Activated naive CD4-positive, alpha-beta T cell treated with anti-CD3 and anti-CD28 coated beads for 36 hours (primary cell): ENCODE results near the gene OR1L6. TPM values are rescaled to one million over a fixed set of nuclear protein-coding genes. Genes with fewer than 3 reads are reported as not detected.

Experiments used
- CTCF ChIA-PET: fragments of 350-600 bp; sonication (Branson Sonifier 250); formaldehyde crosslinking; loops from one replicate; lab custom pipeline; 2021; ENCODE audit warnings: antibody characterized with exemption; lab: Charles Lee
- DNase-seq: peaks from one replicate; pipeline ENCODE4 v3.0.0-alpha.2; 2020
- H3K27ac Mint-ChIP-seq: one replicate; pipeline ENCODE4 v1.8.0; 2021; ENCODE audit warnings: mild to moderate bottlenecking, mixed read lengths
- H3K27me3 Mint-ChIP-seq: one replicate; pipeline ENCODE4 v1.8.0; 2021; ENCODE audit warnings: low read depth, mixed read lengths
- H3K36me3 Mint-ChIP-seq: one replicate; pipeline ENCODE4 v1.8.0; 2021; ENCODE audit warnings: low read depth, mixed read lengths
- H3K4me1 Mint-ChIP-seq: one replicate; pipeline ENCODE4 v1.8.0; 2021; ENCODE audit warnings: low read depth, mixed read lengths
- H3K4me3 Mint-ChIP-seq: one replicate; pipeline ENCODE4 v1.8.0; 2021; ENCODE audit warnings: mild to moderate bottlenecking, moderate library complexity, mixed read lengths
- H3K9me3 Mint-ChIP-seq: one replicate; pipeline ENCODE4 v1.8.0; 2021; ENCODE audit warnings: mixed read lengths
- intact Hi-C: fragments of 100-400 bp; cut with micrococcal nuclease; formaldehyde crosslinking; loops from one replicate; pipeline ENCODE4 v1.15.1; 2023
- total RNA-seq, 2 experiments: library from RNA; stranded (reverse); gene quantifications; one replicate each; pipeline ENCODE4 v1.2.3, GENCODE V29; 2021

The OR1L6 gene, protein sequence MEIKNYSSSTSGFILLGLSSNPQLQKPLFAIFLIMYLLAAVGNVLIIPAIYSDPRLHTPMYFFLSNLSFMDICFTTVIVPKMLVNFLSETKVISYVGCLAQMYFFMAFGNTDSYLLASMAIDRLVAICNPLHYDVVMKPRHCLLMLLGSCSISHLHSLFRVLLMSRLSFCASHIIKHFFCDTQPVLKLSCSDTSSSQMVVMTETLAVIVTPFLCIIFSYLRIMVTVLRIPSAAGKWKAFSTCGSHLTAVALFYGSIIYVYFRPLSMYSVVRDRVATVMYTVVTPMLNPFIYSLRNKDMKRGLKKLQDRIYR
- total RNA-seq, result not detected

DNA sequence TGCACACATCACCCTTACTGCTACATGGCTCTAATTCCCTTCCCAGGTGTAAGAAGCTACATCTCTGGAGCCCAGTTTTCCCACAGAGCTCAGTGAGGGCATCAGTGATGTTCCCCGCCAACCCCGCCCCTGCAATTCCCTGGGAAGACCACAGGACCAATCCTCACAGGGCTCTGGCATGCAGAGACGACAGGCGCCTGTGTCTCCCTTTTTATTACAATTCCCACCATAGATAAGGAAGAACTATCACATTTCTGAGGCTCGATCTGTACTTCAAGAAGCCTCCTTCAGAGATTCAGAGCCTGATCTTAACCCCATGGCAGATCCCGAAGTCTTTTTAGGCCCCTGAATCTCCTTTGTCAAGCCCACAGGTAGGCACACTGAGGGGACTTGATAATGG lies at the start of gene OR1L6:
OR1L6 (plus strand) TSS at position 301 of the 400 bp plus-strand sequence. CDS start 7,545 bp downstream, outside the sequence.
- CTCF ChIA-PET, result no interaction called here
- intact Hi-C loops, result no loop called here
- Mint-ChIP-seq H3K27ac (no peak within 1 kb of the TSS), H3K4me1 (no peaks in the 10 kb centered on the region), H3K9me3 (peaks cover 15% of the 10 kb centered on the region), H3K27me3 (no peaks in the 10 kb centered on the region), H3K36me3 (no peaks in the 10 kb centered on the region), H3K4me3 (no peak within 1 kb of the TSS)
- DNase-seq, result no peak

DNA sequence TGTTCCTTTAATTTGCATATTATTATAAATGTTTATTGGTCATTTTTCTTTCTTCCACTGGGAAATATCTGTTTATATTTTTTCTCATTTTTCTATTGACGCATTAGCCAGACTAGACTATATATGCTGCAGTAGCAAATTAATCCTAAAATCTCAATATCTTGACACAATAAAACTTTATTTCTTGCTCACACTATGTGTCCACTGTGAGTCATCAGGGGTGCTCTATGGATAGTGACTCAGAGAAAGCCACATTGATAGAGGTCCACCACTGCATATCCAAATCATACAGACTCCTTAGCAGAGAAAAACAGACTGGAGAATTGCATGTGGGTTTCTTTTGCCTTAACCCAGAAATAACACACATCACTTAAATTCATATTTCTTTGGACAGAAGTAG lies 46.4 kb upstream of the OR1L6 start:
- H3K27me3 Mint-ChIP-seq, result peaks cover 3% of the 10 kb centered on the region
- H3K9me3 Mint-ChIP-seq, result peaks cover 17% of the 10 kb centered on the region
- no peak overlapping the region for H3K4me3 Mint-ChIP-seq
- no peak for DNase-seq
- no peaks in the 10 kb centered on the region for H3K4me1 Mint-ChIP-seq
- no peaks in the 10 kb centered on the region for H3K36me3 Mint-ChIP-seq
- H3K27ac Mint-ChIP-seq, result no peak overlapping the region
- intact Hi-C loops, result no loop called here
- CTCF ChIA-PET, result no interaction called here

DNA sequence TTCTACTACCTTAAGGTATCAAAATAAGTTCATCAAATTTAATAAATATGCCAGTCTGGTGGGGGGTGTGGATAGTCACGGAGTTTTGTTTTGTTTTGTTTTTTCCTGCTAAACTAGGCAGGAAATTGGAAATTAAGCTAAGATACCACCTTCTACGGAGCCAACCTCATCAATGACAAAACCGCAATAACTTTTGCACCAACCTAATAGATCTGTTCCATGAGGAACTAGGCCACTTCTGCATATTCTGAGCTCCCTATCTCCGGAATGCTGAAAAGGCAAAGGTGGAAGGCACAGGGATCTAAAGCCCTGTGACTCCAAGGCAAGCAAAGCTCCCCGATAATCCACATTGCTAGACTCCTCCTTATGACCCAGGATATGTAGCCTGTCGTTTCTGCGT lies 24.1 kb upstream of the OR1L6 start:
- intact Hi-C loops, result no loop called here
- Mint-ChIP-seq H3K4me3 (no peak overlapping the region), H3K4me1 (no peaks in the 10 kb centered on the region), H3K27me3 (no peaks in the 10 kb centered on the region), H3K36me3 (peaks cover 4% of the 10 kb centered on the region), H3K27ac (no peak overlapping the region), H3K9me3 (peaks cover 38% of the 10 kb centered on the region)
- no peak for DNase-seq
- CTCF ChIA-PET, result no interaction called here

DNA sequence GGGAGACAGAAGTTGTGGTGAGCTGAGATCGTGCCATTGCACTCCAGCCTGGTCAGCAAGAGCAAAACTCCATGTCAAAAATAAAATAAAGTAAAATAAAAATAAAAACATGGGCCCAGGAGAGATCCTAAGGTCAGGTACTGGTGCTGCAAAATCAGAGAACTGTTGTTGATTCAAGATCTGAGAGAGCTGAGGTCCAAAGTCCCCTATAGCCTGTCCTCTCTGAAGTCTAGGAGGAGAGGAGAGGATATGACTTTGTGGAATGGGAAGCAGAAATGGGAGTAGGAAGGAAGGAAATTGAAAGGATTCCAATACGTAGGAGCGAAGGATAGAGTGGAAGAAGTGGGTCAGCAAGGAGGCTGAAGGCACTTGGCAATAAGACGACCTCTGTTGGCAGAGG lies 22.9 kb upstream of the OR1L6 start:
- Mint-ChIP-seq H3K4me3 (no peak overlapping the region), H3K27ac (no peak overlapping the region), H3K27me3 (no peaks in the 10 kb centered on the region), H3K4me1 (no peaks in the 10 kb centered on the region), H3K36me3 (peaks cover 4% of the 10 kb centered on the region), H3K9me3 (peaks cover 39% of the 10 kb centered on the region)
- CTCF ChIA-PET, result no interaction called here
- no peak for DNase-seq
- intact Hi-C loops, result no loop called here

DNA sequence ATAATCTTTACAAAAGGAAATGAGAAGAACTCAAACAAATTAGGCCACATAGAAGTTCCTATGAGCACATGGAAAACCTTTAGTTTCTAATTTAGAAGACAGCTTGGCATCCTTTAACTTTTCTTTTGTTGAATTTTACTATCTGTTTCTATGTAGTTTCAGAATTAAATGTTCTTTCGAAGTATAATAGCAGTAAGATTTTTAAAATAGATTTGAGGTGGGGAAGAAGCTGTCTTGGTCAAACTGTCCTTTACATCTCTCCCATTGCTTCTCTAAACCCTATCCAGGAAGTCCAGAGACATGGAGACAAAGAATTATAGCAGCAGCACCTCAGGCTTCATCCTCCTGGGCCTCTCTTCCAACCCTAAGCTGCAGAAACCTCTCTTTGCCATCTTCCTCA lies 18.4 kb upstream of the OR1L6 start, which contains the start of gene OR1L4:
OR1L4 (plus strand) TSS at position 301 of the 400 bp plus-strand sequence; CDS start at position 301, 0 bp downstream.
- CTCF ChIA-PET, result no interaction called here
- Mint-ChIP-seq H3K9me3 (peaks cover 46% of the 10 kb centered on the region), H3K27me3 (no peaks in the 10 kb centered on the region), H3K36me3 (peaks cover 7% of the 10 kb centered on the region), H3K27ac (no peak within 1 kb of the TSS), H3K4me3 (no peak within 1 kb of the TSS), H3K4me1 (no peaks in the 10 kb centered on the region)
- intact Hi-C loops, result no loop called here
- no peak for DNase-seq

DNA sequence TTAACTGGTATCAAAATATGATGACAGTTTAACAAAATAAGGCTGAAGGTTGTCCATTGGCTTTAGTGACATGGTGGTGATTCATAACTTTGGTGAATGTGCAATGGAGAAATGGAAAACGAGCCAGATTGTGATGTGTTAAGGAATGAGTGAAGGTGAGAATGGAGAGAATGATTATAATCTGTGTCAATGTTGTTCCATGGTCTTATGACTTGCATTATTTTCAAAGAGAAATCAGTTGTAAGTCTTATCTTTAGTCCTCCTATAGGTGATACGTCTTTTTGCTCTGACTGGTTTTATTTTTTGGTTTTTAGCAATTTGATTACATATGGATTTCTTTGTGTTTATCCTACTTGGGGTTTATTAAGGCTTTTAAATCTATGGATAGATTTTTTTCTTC lies 12.7 kb downstream of the OR1L6 start:
- CTCF ChIA-PET, result no interaction called here
- Mint-ChIP-seq H3K27ac (no peak overlapping the region), H3K4me3 (no peak overlapping the region), H3K9me3 (peaks cover 21% of the 10 kb centered on the region), H3K27me3 (peaks cover 9% of the 10 kb centered on the region), H3K36me3 (peaks cover 6% of the 10 kb centered on the region), H3K4me1 (no peaks in the 10 kb centered on the region)
- no peak for DNase-seq
- intact Hi-C loops, result no loop called here

DNA sequence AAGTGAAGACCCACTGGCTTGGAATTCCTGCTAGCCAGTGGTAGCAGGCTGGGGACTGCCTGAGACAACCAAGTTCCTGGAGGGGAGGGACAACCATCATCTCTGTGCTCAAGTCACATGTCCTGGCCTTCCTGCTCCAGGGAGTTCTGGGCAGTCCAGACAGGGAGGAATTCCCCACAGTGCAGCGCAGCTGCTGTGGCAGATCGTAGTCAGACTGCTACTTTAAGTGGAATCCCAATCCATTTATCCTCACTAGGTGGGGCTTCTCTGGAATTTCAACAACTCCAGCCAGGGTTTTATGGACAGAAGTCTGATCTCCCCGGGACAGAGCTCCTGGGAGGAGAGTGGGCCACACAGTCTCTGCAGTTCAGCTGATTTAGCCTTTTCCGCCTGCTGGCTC lies 25.7 kb downstream of the OR1L6 start:
- CTCF ChIA-PET, result no interaction called here
- intact Hi-C loops, result no loop called here
- Mint-ChIP-seq H3K27me3 (peaks cover 3% of the 10 kb centered on the region), H3K9me3 (peaks cover 35% of the 10 kb centered on the region), H3K4me3 (no peak overlapping the region), H3K4me1 (no peaks in the 10 kb centered on the region), H3K36me3 (peaks cover 9% of the 10 kb centered on the region), H3K27ac (no peak overlapping the region)
- DNase-seq, result no peak

DNA sequence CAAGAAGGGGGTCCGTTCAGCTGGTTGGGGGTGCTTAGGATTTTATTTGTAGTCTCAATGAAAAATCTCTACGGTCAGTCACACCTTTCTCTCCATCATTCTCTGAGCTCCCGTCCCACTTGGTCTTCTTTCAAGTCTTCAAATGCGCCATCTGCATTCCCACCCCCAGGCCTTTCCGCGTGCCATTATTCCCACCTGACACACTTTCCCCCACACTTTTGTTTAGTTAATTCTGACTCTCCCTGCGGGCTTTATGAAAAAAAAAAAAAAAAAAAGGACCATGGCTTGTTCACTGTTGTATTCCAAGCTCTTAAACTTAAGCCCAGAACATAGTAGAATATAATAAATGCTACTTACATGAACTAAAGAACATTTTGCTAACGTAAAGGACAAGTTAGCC lies 34.9 kb downstream of the OR1L6 start:
- peaks cover 3% of the 10 kb centered on the region for H3K27me3 Mint-ChIP-seq
- H3K9me3 Mint-ChIP-seq, result peaks cover 9% of the 10 kb centered on the region
- no peak for DNase-seq
- CTCF ChIA-PET, result interaction anchor here (0.7 kb wide), 1 partner anchor 609 kb away, joined by 5 read pairs; no protein-coding TSS in a partner anchor
- no peaks in the 10 kb centered on the region for H3K36me3 Mint-ChIP-seq
- H3K4me1 Mint-ChIP-seq, result no peaks in the 10 kb centered on the region
- H3K27ac Mint-ChIP-seq, result no peak overlapping the region
- intact Hi-C loops, result no loop called here
- no peak overlapping the region for H3K4me3 Mint-ChIP-seq

DNA sequence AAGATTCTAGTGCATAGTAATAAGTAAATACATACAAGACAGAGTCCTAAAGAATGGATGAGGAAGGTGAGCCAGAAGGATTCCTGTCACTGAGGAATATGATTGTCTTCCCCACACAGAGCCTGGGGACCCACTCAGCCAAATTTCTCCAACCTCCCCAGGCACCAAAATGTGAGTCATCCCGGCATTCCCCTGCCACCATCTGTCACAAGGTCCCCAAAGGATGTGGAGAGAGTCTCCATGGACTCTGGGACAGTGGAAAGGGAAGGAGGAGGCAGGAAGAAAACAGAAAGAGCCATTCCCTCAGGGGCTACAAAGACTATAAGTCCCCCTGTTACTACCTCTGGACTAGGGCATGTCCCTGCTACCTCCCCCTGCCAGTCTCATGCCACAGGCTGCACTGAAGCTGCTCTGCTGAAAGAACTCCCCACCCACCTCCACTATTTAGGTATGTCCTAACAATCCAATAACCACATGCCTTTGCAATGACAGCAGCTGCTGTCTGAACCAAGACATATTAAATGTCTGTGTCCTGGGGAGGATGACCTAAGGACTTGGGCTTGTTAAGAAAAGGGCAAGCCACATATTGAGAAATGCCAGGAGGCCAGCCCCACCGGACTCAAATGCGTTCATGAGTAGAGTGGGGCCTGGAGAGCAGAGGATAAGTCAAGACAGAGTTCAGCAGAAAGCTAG lies 36.0 kb downstream of the OR1L6 start:
- Mint-ChIP-seq H3K4me3 (no peak overlapping the region), H3K27me3 (no peaks in the 10 kb centered on the region), H3K27ac (no peak overlapping the region), H3K4me1 (no peaks in the 10 kb centered on the region), H3K36me3 (no peaks in the 10 kb centered on the region), H3K9me3 (peaks cover 4% of the 10 kb centered on the region)
- intact Hi-C loops, result no loop called here
- CTCF ChIA-PET, result no interaction called here
- no peak for DNase-seq

DNA sequence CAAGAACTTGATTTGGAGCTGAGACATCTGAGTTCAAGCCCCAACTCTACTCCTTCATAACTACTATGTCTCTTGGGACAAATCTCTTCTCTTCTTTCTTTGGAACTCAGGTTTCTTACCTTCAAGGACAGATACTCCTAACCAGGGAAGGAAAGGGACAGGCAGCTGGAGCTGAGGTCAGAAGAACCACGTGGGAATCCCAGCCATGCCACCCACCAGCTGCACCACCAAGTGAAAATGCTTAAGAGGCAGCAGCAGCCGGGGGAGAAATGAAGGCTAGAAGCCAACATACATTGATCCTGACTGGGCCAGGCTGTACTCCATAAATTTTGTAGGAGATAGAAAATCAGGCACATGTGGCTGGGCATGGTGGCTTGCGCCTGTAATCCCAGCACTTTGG lies 37.1 kb downstream of the OR1L6 start:
- CTCF ChIA-PET, result no interaction called here
- Mint-ChIP-seq H3K4me1 (no peaks in the 10 kb centered on the region), H3K27ac (no peak overlapping the region), H3K36me3 (no peaks in the 10 kb centered on the region), H3K9me3 (no peaks in the 10 kb centered on the region), H3K4me3 (no peak overlapping the region), H3K27me3 (no peaks in the 10 kb centered on the region)
- no peak for DNase-seq
- intact Hi-C loops, result no loop called here

DNA sequence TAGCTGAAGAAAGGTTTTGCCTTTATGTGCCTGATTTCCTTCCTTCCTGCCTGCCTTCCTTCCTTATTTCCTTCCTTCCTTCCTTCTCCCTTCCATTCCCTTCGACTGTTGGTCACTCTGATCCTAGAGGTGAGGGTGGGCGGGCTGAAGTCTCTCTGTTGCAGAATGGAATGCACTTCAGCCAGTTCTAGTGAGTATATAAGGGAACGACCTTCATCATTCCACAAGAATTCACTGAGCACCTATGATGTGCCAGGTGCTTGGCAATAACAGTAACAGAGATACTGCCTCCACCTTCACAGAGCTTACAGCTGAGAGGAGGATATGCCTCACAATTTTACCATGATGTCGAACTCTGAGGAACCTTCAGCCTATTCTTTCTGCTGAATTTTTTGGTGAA lies 37.9 kb downstream of the OR1L6 start:
- Mint-ChIP-seq H3K36me3 (no peaks in the 10 kb centered on the region), H3K4me1 (no peaks in the 10 kb centered on the region), H3K4me3 (no peak overlapping the region), H3K27me3 (no peaks in the 10 kb centered on the region), H3K27ac (no peak overlapping the region), H3K9me3 (no peaks in the 10 kb centered on the region)
- CTCF ChIA-PET, result no interaction called here
- intact Hi-C loops, result no loop called here
- DNase-seq, result no peak

DNA sequence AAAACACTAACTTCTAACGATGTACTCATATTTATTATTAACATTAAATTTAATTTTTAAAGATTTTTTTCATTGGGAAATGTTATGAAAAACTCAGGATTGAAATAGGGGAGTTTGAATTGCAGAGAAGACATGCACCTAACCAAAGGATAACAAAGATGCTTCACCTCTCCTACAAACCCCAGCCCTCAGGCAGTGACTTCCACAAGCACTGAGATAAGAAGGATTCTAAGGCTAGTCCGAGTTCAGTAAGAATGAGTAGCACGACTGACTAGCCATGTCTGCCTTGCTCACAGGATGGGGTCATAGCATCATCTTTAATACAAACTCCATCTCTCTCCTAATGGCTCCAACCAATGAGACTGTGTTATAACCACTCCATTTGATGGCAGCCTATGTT lies 39.6 kb downstream of the OR1L6 start:
- H3K27ac Mint-ChIP-seq, result no peak overlapping the region
- H3K27me3 Mint-ChIP-seq, result no peaks in the 10 kb centered on the region
- CTCF ChIA-PET, result no interaction called here
- DNase-seq, result no peak
- H3K4me1 Mint-ChIP-seq, result no peaks in the 10 kb centered on the region
- intact Hi-C loops, result no loop called here
- H3K4me3 Mint-ChIP-seq, result no peak overlapping the region
- H3K36me3 Mint-ChIP-seq, result no peaks in the 10 kb centered on the region
- no peaks in the 10 kb centered on the region for H3K9me3 Mint-ChIP-seq

DNA sequence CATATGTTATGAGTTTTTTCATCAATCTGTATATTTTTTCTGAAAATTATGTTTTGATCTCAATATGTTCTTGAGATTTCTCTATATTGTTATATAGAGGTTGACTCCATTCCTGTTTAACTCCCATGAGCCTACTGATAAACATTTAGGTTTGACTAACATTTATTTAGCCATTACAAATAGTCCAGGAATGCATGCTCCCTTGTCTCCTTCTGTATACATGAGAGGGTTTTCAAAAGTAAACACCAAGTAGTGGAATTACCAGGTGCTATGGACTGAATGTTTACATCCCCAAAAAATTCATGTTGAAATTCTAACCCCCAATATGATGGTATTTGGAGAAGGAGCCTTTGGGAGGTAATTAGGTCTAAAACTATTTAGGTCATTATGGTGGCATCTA lies 43.2 kb downstream of the OR1L6 start:
- no peaks in the 10 kb centered on the region for H3K4me1 Mint-ChIP-seq
- intact Hi-C loops, result no loop called here
- DNase-seq, result no peak
- no peak overlapping the region for H3K27ac Mint-ChIP-seq
- CTCF ChIA-PET, result no interaction called here
- H3K36me3 Mint-ChIP-seq, result no peaks in the 10 kb centered on the region
- no peak overlapping the region for H3K4me3 Mint-ChIP-seq
- no peaks in the 10 kb centered on the region for H3K9me3 Mint-ChIP-seq
- H3K27me3 Mint-ChIP-seq, result no peaks in the 10 kb centered on the region
